Measurements from ENCODE around the gene DSCAML1. TPM values are rescaled to one million over a fixed set of nuclear protein-coding genes. Genes with fewer than 3 reads are reported as not detected.

Gene DSCAML1
- total and polyA plus RNA-seq, 9 of the 15 experiments (the other 6 are each of a cell fraction or from before 2014, with no cell fraction given): not detected

- ATAC-seq (no peak), DNase-seq (ENCODE audit: extremely low read depth in 1 of 4, low spot score in 3 of 4) (no peak), FAIRE-seq (no peak)
- Histone ChIP-seq H3K27me3 (ENCODE audit: control insufficient read depth in 2 of 2, insufficient read depth in 2 of 2, low read length in 2 of 2) (peaks cover 16 to 59% of the 10 kb centered on the region in 2 experiments), H3K9ac (ENCODE audit: insufficient read depth in 1 of 2, low read depth in 2 of 2, low read length in 2 of 2) (no peak overlapping the region), H4K20me1 (replicated peaks; ENCODE audit: control insufficient read depth, insufficient read depth, low read length) (peaks cover 20% of the 10 kb centered on the region), H3K9me1 (ENCODE audit: control insufficient read depth, insufficient read depth, low read length) (no peaks in the 10 kb centered on the region), H3K4me1 (replicated peaks in 1 of 2; ENCODE audit: control insufficient read depth in 2 of 2, insufficient read depth in 2 of 2, low read length in 2 of 2) (peaks cover 0 to 5% of the 10 kb centered on the region in 2 experiments; a peak in 3 of 5 replicates), H3K27ac (ENCODE audit: extremely low read depth, low read depth, low read length) (no peak overlapping the region), H3K9me3 (replicated peaks; ENCODE audit: control insufficient read depth, insufficient read depth, low read depth, low read length) (no peaks in the 10 kb centered on the region), H3K36me3 (ENCODE audit: control insufficient read depth, insufficient read depth, low read length) (no peaks in the 10 kb centered on the region), H2AFZ (ENCODE audit: low read depth, low read length) (no peak overlapping the region), H3K4me3 (no peak overlapping the region), H3K4me2 (ENCODE audit: insufficient read depth, low read length) (no peak overlapping the region), H3K79me2 (ENCODE audit: control insufficient read depth, insufficient read depth, low read length) (no peaks in the 10 kb centered on the region)
- in situ Hi-C loops (cut with MboI): loop anchor here (10.0 kb wide), 1 partner anchor 626 kb away; no protein-coding TSS in a partner anchor
- TF ChIP-seq XRCC4 (IDR thresholded peaks at IDR 0.05; ENCODE audit: extremely low read depth, insufficient read depth, insufficient read length) (no peak), MYC (IDR thresholded peaks at IDR 0.05; ENCODE audit: low read depth, low read length) (no peak), MYC (CRISPR knock-in tag; IDR thresholded peaks at IDR 0.05; ENCODE audit: borderline replicate concordance, low read depth) (no peak), IRF2 (CRISPR knock-in tag; IDR thresholded peaks at IDR 0.05) (no peak), CEBPG (CRISPR knock-in tag; IDR thresholded peaks at IDR 0.05) (no peak), CEBPG (tag; conservative IDR thresholded peaks at IDR 0.05 in 1 of 2, IDR thresholded peaks at IDR 0.05 in 1 of 2) (no peak), CHD2 (IDR thresholded peaks at IDR 0.05; ENCODE audit: low read depth, low read length) (no peak), HOMEZ (CRISPR knock-in tag; IDR thresholded peaks at IDR 0.05) (no peak), ZZZ3 (IDR thresholded peaks at IDR 0.05) (no peak), NEUROD1 (IDR thresholded peaks at IDR 0.05; ENCODE audit: borderline replicate concordance, low read depth, low read length, partially characterized antibody) (no peak), SAFB2 (IDR thresholded peaks at IDR 0.05; ENCODE audit: borderline replicate concordance, low read depth, low read length, severe bottlenecking) (no peak), KDM4B (IDR thresholded peaks at IDR 0.05; ENCODE audit: borderline replicate concordance in 2 of 2, low read depth in 1 of 2) (no peak), KAT2B (IDR thresholded peaks at IDR 0.05; ENCODE audit: low read depth, low read length) (no peak), PYGO2 (tag; IDR thresholded peaks at IDR 0.05) (no peak), ZNF668 (CRISPR knock-in tag; IDR thresholded peaks at IDR 0.05) (no peak), SREBF2 (CRISPR knock-in tag; IDR thresholded peaks at IDR 0.05) (no peak), HLTF (IDR thresholded peaks at IDR 0.05) (no peak), BRF1 (IDR thresholded peaks at IDR 0.05; ENCODE audit: borderline replicate concordance, extremely low read depth, insufficient read length) (no peak), JUNB (CRISPR knock-in tag; conservative IDR thresholded peaks at IDR 0.05) (no peak), ILF3 (IDR thresholded peaks at IDR 0.05; ENCODE audit: borderline replicate concordance) (no peak)
- TF ChIP-seq, protein P1, sequence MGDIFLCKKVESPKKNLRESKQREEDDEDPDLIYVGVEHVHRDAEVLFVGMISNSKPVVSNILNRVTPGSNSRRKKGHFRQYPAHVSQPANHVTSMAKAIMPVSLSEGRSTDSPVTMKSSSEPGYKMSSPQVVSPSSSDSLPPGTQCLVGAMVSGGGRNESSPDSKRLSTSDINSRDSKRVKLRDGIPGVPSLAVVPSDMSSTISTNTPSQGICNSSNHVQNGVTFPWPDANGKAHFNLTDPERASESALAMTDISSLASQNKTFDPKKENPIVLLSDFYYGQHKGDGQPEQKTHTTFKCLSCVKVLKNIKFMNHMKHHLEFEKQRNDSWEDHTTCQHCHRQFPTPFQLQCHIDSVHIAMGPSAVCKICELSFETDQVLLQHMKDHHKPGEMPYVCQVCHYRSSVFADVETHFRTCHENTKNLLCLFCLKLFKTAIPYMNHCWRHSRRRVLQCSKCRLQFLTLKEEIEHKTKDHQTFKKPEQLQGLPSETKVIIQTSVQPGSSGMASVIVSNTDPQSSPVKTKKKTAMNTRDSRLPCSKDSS (IDR thresholded peaks at IDR 0.05; ENCODE audit: low read depth, partially characterized antibody): no peak
- intact Hi-C loops (cut with micrococcal nuclease): loop anchor here (2.0 to 10.0 kb wide), 2 partner anchors 380 to 516 kb away; no protein-coding TSS in a partner anchor
- ChIA-PET POLR2A (interaction anchor here (1.0 to 1.3 kb wide), 2 partner anchors 38 to 99 kb away, joined by 3 to 4 read pairs; no protein-coding TSS in a partner anchor), CTCF (ENCODE audit: low intra/inter-chr PET ratio) (no interaction called here)
- BruUV-seq (replicated peaks): no TSS peak
- WGBS (ENCODE audit: insufficient coverage, low coverage, missing lambda C conversion rate): 10% methylated on average over 22 of the region's 32 CpGs
These were observed 368.7 kb downstream of the DSCAML1 start for GRCh38 chr11:117428186-117428855.

Data from K562 (cell line).